ENCODE measurements around the gene GALNT16.
"Not testable (repeated sequence)": the region's sequence is repeated elsewhere in the genome, so short reads cannot be mapped to it uniquely, and the experiment has no call there.

The GALNT16 gene

GRCh38 chr14:69363964-69364363 lies 104.0 kb downstream of the GALNT16 start:
- DNase-seq (ENCODE audit: low spot score): no peak

GRCh38 chr14:69364378-69364777 lies 104.4 kb downstream of the GALNT16 start:
- no peak for DNase-seq (ENCODE audit: low spot score)

- no peak for DNase-seq (ENCODE audit: low spot score)
Measured at GRCh38 chr14:69366069-69366468, 106.1 kb downstream of the GALNT16 start.

GRCh38 chr14:69366761-69367160 lies 106.8 kb downstream of the GALNT16 start:
- no peak for DNase-seq (ENCODE audit: low spot score)

GRCh38 chr14:69368381-69368780 lies 108.4 kb downstream of the GALNT16 start:
- no peak for DNase-seq (ENCODE audit: low spot score)

- no peak for DNase-seq (ENCODE audit: low spot score)
Measured at GRCh38 chr14:69370061-69370460, 110.1 kb downstream of the GALNT16 start.

GRCh38 chr14:69372146-69372545 lies 112.2 kb downstream of the GALNT16 start:
- no peak for DNase-seq (ENCODE audit: low spot score)

- DNase-seq (ENCODE audit: low spot score): no peak
Measured at GRCh38 chr14:69373104-69373503, 113.1 kb downstream of the GALNT16 start.

- no peak for DNase-seq (ENCODE audit: low spot score)
Measured at GRCh38 chr14:69374235-69374634, 114.3 kb downstream of the GALNT16 start.

GRCh38 chr14:69375182-69375581 lies 115.2 kb downstream of the GALNT16 start:
- DNase-seq (ENCODE audit: low spot score): no peak

GRCh38 chr14:69375722-69376121 lies 115.8 kb downstream of the GALNT16 start:
- DNase-seq (ENCODE audit: low spot score): no peak

GRCh38 chr14:69376439-69376838 lies 116.5 kb downstream of the GALNT16 start:
- DNase-seq (ENCODE audit: low spot score): no peak

- DNase-seq (ENCODE audit: low spot score): no peak
Measured at GRCh38 chr14:69378274-69378673, 118.3 kb downstream of the GALNT16 start.

- DNase-seq (ENCODE audit: low spot score): no peak
Measured at GRCh38 chr14:69387311-69387710, 127.4 kb downstream of the GALNT16 start.

- not testable (repeated sequence) for DNase-seq (ENCODE audit: low spot score)
Measured at GRCh38 chr14:69391400-69391799, 131.4 kb downstream of the GALNT16 start.

- no peak for DNase-seq (ENCODE audit: low spot score)
Measured at GRCh38 chr14:69392481-69392880, 132.5 kb downstream of the GALNT16 start.

GRCh38 chr14:69395929-69396328 lies 136.0 kb downstream of the GALNT16 start:
- no peak for DNase-seq (ENCODE audit: low spot score)

GRCh38 chr14:69398053-69398817 lies 138.3 kb downstream of the GALNT16 start, which contains the start of the genes ERH and SLC39A9:
ERH (minus strand) TSS chr14:69398299; CDS start chr14:69398233, 66 bp downstream.
SLC39A9 (plus strand) TSS chr14:69398692; CDS start chr14:69399370, 678 bp downstream.
- peak; percentile 94 for DNase-seq (ENCODE audit: low spot score)

GRCh38 chr14:69398818-69399210 lies 138.9 kb downstream of the GALNT16 start:
- no peak for DNase-seq (ENCODE audit: low spot score)

GRCh38 chr14:69399750-69400149 lies 139.8 kb downstream of the GALNT16 start:
- DNase-seq (ENCODE audit: low spot score): no peak

GRCh38 chr14:69400154-69400553 lies 140.2 kb downstream of the GALNT16 start:
- no peak for DNase-seq (ENCODE audit: low spot score)

GRCh38 chr14:69401841-69402240 lies 141.9 kb downstream of the GALNT16 start:
- DNase-seq (ENCODE audit: low spot score): no peak

- no peak for DNase-seq (ENCODE audit: low spot score)
Measured at GRCh38 chr14:69404478-69404877, 144.5 kb downstream of the GALNT16 start.

- no peak for DNase-seq (ENCODE audit: low spot score)
Measured at GRCh38 chr14:69404883-69405282, 144.9 kb downstream of the GALNT16 start.

Data from NAMALWA (cell line).